Neural progenitor cell (in vitro differentiated cells): ENCODE measurements around the gene ZNF444. TPM values are rescaled to one million over a fixed set of nuclear protein-coding genes. Genes with fewer than 3 reads are reported as not detected.

Experiments
- DNase-seq: peaks from one replicate; pipeline ENCODE4 v3.0.0-alpha.2; 2016; ENCODE audit warnings: low spot score
- H2AFZ ChIP-seq: fragments of 200-600 bp; sonication (generic); replicated peaks from 2 replicates; pipeline ENCODE4 v1.6.1; 2016; ENCODE audit warnings: antibody characterized with exemption
- H3F3A ChIP-seq: fragments of 200-600 bp; sonication (generic); 2 replicates; pipeline ENCODE4 v1.6.1; 2016; ENCODE audit warnings: antibody characterized with exemption, low read depth
- H3K27ac ChIP-seq: fragments of 200-600 bp; sonication (generic); 2 replicates; pipeline ENCODE4 v1.5.1; 2016; ENCODE audit warnings: mild to moderate bottlenecking
- H3K27me3 ChIP-seq: fragments of 200-600 bp; sonication (generic); 2 replicates; pipeline ENCODE4 v1.6.1; 2016; ENCODE audit warnings: mild to moderate bottlenecking, moderate library complexity
- H3K36me3 ChIP-seq: fragments of 200-600 bp; sonication (generic); 2 replicates; pipeline ENCODE4 v1.5.1; 2016
- H3K4me1 ChIP-seq: fragments of 200-600 bp; sonication (generic); 2 replicates; pipeline ENCODE4 v1.6.1; 2016; ENCODE audit warnings: mixed run types
- H3K4me2 ChIP-seq: fragments of 200-600 bp; sonication (generic); 2 replicates; pipeline ENCODE4 v1.6.1; 2016
- H3K4me3 ChIP-seq: fragments of 200-600 bp; sonication (generic); 2 replicates; pipeline ENCODE4 v1.5.1; 2016
- H3K79me2 ChIP-seq: fragments of 200-600 bp; sonication (generic); 2 replicates; pipeline ENCODE4 v1.6.1; 2016; ENCODE audit warnings: low read depth
- H3K9ac ChIP-seq: fragments of 200-600 bp; sonication (generic); 2 replicates; pipeline ENCODE4 v1.6.1; 2016
- H3K9me3 ChIP-seq: fragments of 200-600 bp; sonication (generic); 2 replicates; pipeline ENCODE4 v1.5.1; 2016; ENCODE audit warnings: low read depth
- H4K20me1 ChIP-seq: fragments of 200-600 bp; sonication (generic); 2 replicates; pipeline ENCODE4 v1.6.1; 2016; ENCODE audit warnings: low read depth
- H3K27ac Mint-ChIP-seq: 3 replicates; pipeline ENCODE4 v1.8.0; 2021; ENCODE audit warnings: mixed read lengths
- H3K27me3 Mint-ChIP-seq: 2 replicates; pipeline ENCODE4 v1.8.0; 2022; ENCODE audit warnings: low read depth, mild to moderate bottlenecking, inconsistent platforms, moderate library complexity, mixed read lengths; ENCODE audit not compliant: insufficient read depth
- H3K36me3 Mint-ChIP-seq: 3 replicates; pipeline ENCODE4 v1.8.0; 2021; ENCODE audit warnings: mixed read lengths
- H3K4me1 Mint-ChIP-seq: 3 replicates; pipeline ENCODE4 v1.8.0; 2021; ENCODE audit warnings: mixed read lengths
- H3K4me3 Mint-ChIP-seq: 3 replicates; pipeline ENCODE4 v1.8.0; 2021; ENCODE audit warnings: mild to moderate bottlenecking, moderate library complexity, mixed read lengths
- H3K9me3 Mint-ChIP-seq: 3 replicates; pipeline ENCODE4 v1.8.0; 2020; ENCODE audit warnings: mixed read lengths
- EZH2 ChIP-seq: fragments of 200-600 bp; sonication (generic); IDR thresholded peaks from 2 replicates; pipeline ENCODE4 v1.6.1; 2017; ENCODE audit warnings: antibody characterized with exemption, mild to moderate bottlenecking, moderate library complexity
- EZH2phosphoT487 ChIP-seq: fragments of 200-600 bp; sonication (generic); IDR thresholded peaks from 2 replicates; pipeline ENCODE4 v1.6.1; 2017; ENCODE audit warnings: antibody characterized with exemption
- total RNA-seq: library from RNA; depleted of rRNA; stranded (reverse); fragments of >200 nt; gene quantifications from 2 replicates; pipeline ENCODE4 v1.2.3, GENCODE V29; 2015; ENCODE audit warnings: low replicate concordance
- TF ChIP-seq, protein P1 (sequence below): fragments of 200-600 bp; sonication (generic); IDR thresholded peaks from 2 replicates; pipeline ENCODE4 v1.5.1; 2017; ENCODE audit warnings: antibody characterized with exemption, mild to moderate bottlenecking

The ZNF444 gene
- total RNA-seq, 1 donor from 2014 or later, result 7.0 TPM

DNA sequence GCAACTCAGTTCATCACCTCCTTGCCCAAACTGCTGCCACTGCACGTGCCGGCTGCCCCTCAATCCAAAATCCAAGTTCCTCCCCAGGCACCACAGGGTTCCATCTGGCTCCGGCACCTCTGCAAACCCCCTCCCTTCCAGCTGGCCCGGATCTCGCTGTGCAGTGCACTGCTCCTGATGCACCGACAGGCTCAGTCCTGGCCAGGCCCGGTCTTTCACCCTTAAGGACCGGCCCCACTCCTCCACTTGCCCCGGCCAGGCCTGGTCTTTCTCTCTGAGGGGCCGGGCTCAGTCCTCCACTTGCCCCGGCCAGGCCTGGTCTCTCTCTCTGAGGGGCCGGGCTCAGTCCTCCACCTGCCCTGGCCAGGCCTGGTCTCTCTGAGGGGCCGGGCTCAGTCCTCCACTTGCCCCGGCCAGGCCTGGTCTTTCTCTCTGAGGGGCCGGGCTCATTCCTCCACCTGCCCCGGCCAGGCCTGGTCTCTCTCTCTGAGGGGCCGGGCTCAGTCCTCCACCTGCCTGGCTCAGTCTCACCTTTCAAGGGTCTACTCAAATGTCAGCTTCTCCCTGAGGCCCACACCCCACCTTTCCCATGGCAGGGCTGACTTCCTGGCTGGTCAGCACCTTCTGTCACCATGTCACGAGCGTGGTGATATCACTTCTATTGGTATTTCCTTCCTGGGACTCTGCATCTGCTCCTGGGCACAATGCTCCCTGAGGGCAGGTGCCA lies 26.9 kb upstream of the ZNF444 start:
- H3K79me2 ChIP-seq, result peaks cover 100% of the 10 kb centered on the region

GRCh38 chr19:56114778-56115110 lies 26.3 kb upstream of the ZNF444 start:
- no peak for DNase-seq
- H3K27me3 Mint-ChIP-seq, result peaks cover 5% of the 10 kb centered on the region
- peaks cover 11% of the 10 kb centered on the region for H3K36me3 Mint-ChIP-seq
- peaks cover 35% of the 10 kb centered on the region for H3K4me1 ChIP-seq
- peaks cover 98% of the 10 kb centered on the region for H4K20me1 ChIP-seq
- H3K4me1 Mint-ChIP-seq, result peaks cover 54% of the 10 kb centered on the region
- H3K9me3 Mint-ChIP-seq, result no peaks in the 10 kb centered on the region
- H3K27ac ChIP-seq, result peak overlapping the region; percentile 37
- H3F3A ChIP-seq, result peaks cover 10% of the 10 kb centered on the region
- H3K4me3 ChIP-seq, result no peak overlapping the region
- no peak overlapping the region for H3K9ac ChIP-seq
- H3K36me3 ChIP-seq, result no peaks in the 10 kb centered on the region
- no peak overlapping the region for H3K27ac Mint-ChIP-seq
- no peak for TF ChIP-seq EZH2phosphoT487
- TF ChIP-seq, protein P1, sequence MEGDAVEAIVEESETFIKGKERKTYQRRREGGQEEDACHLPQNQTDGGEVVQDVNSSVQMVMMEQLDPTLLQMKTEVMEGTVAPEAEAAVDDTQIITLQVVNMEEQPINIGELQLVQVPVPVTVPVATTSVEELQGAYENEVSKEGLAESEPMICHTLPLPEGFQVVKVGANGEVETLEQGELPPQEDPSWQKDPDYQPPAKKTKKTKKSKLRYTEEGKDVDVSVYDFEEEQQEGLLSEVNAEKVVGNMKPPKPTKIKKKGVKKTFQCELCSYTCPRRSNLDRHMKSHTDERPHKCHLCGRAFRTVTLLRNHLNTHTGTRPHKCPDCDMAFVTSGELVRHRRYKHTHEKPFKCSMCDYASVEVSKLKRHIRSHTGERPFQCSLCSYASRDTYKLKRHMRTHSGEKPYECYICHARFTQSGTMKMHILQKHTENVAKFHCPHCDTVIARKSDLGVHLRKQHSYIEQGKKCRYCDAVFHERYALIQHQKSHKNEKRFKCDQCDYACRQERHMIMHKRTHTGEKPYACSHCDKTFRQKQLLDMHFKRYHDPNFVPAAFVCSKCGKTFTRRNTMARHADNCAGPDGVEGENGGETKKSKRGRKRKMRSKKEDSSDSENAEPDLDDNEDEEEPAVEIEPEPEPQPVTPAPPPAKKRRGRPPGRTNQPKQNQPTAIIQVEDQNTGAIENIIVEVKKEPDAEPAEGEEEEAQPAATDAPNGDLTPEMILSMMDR, result no peak
- no peak for TF ChIP-seq EZH2
- H2AFZ ChIP-seq, result no peak overlapping the region
- H3K9me3 ChIP-seq, result no peaks in the 10 kb centered on the region
- H3K4me3 Mint-ChIP-seq, result no peak overlapping the region
- H3K79me2 ChIP-seq, result peaks cover 100% of the 10 kb centered on the region
- no peaks in the 10 kb centered on the region for H3K27me3 ChIP-seq
- no peak overlapping the region for H3K4me2 ChIP-seq

More for the DNA sequence above, 26.9 kb upstream of the ZNF444 start:
- H3K9me3 Mint-ChIP-seq, result no peaks in the 10 kb centered on the region
- no peak overlapping the region for H3K4me3 ChIP-seq
- H4K20me1 ChIP-seq, result peaks cover 98% of the 10 kb centered on the region
- H3K4me2 ChIP-seq, result no peak overlapping the region
- H3K4me3 Mint-ChIP-seq, result no peak overlapping the region
- H3K27ac ChIP-seq, result peak overlapping the region; percentile 37
- no peaks in the 10 kb centered on the region for H3K27me3 ChIP-seq
- peaks cover 11% of the 10 kb centered on the region for H3K36me3 Mint-ChIP-seq
- TF ChIP-seq EZH2 (no peak), EZH2phosphoT487 (no peak)
- TF ChIP-seq, protein P1, result no peak
- no peaks in the 10 kb centered on the region for H3K9me3 ChIP-seq
- peaks cover 37% of the 10 kb centered on the region for H3K4me1 ChIP-seq
- H3K36me3 ChIP-seq, result no peaks in the 10 kb centered on the region
- DNase-seq, result no peak
- H3K27me3 Mint-ChIP-seq, result peaks cover 5% of the 10 kb centered on the region
- H3K9ac ChIP-seq, result no peak overlapping the region
- H3K4me1 Mint-ChIP-seq, result peaks cover 51% of the 10 kb centered on the region
- H3K27ac Mint-ChIP-seq, result no peak overlapping the region
- H2AFZ ChIP-seq, result no peak overlapping the region
- peaks cover 10% of the 10 kb centered on the region for H3F3A ChIP-seq

GRCh38 chr19:56115490-56115889 lies 25.6 kb upstream of the ZNF444 start:
- Histone ChIP-seq H3K9ac (no peak overlapping the region), H3K36me3 (no peaks in the 10 kb centered on the region), H3K9me3 (no peaks in the 10 kb centered on the region), H3K4me3 (no peak overlapping the region), H3K79me2 (peaks cover 100% of the 10 kb centered on the region), H3F3A (peaks cover 10% of the 10 kb centered on the region), H3K4me2 (no peak overlapping the region), H3K27me3 (no peaks in the 10 kb centered on the region), H3K4me1 (peaks cover 36% of the 10 kb centered on the region), H2AFZ (no peak overlapping the region), H3K27ac (no peak overlapping the region), H4K20me1 (peaks cover 98% of the 10 kb centered on the region)
- no peak for TF ChIP-seq EZH2phosphoT487
- TF ChIP-seq EZH2, result no peak
- TF ChIP-seq, protein P1, result no peak
- no peak overlapping the region for H3K4me3 Mint-ChIP-seq
- no peaks in the 10 kb centered on the region for H3K9me3 Mint-ChIP-seq
- no peak overlapping the region for H3K27ac Mint-ChIP-seq
- DNase-seq, result no peak
- H3K4me1 Mint-ChIP-seq, result peaks cover 50% of the 10 kb centered on the region
- peaks cover 5% of the 10 kb centered on the region for H3K27me3 Mint-ChIP-seq
- peaks cover 11% of the 10 kb centered on the region for H3K36me3 Mint-ChIP-seq
